K562 treated with DMSO at 1 percent for 24 hours (cell line): ENCODE measurements around the gene TMEM53. TPM values are rescaled to one million over a fixed set of nuclear protein-coding genes. Genes with fewer than 3 reads are reported as not detected.

Experiments used
- total RNA-seq: library from RNA; unstranded; fragments of 300-600 nt; gene quantifications from 2 replicates; pipeline ENCODE4 v1.2.3, GENCODE V29; 2022; ENCODE audit warnings: low read depth; ENCODE audit not compliant: insufficient read depth

TMEM53 gene
- 13.9 and 14.1 TPM in 2 replicates for total RNA-seq

DNA sequence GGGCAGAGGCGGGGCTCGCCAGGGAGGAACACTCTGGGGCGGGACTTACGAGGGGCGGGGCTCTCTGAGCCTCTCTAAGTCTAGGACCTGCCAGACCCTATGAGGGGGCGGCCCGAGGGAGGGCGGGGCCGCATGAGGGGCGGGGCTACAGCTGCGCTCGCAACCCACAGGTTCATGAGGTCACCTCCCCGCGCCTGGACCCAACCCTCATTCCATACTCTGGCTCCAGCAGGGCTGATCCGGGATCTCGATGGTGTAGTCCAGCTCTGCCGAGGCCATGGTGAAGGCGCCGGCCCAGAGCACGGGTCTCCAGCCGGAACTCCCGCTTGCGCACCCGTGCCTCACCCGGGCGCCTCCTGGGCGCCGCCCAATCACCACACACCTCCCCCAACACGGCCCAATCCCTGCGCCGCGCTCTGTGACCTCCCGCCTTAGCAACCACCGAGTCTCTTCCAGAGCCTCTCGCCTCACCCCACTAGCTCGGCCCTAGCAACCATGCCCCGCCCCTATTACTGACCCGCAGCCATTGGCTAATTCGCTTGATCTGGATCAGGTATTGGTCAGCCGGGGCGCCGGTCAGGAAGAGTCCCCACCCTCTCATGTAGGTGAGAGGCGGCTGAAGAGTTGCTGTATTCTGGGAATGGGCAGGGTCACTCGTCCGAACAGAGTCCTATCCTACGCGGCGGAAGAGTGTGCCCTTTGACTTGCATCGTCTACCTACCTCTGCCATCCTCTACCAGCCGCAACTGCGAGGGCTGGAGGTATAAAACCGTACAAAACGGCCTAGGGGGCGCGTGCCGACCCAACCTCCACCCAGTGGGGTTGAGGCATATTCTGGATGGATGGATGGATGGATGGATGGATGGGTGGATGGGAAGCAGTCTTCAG lies at the start of gene TMEM53, which contains the start of gene ARMH1:
TSS of gene TMEM53 (minus strand) at position 369 of the 888 bp plus-strand sequence. CDS start at position 279, 90 bp downstream.
TSS of gene ARMH1 (plus strand) at position 602 of the 888 bp plus-strand sequence. CDS start 14,984 bp downstream, outside the sequence.

Other genes starting within 250 kb of the TMEM53 start
- not detected in 2 replicates for gene ARMH1, start 233 bp upstream of the TMEM53 start, total RNA-seq
- not detected in 2 replicates for gene RNU5D-1, start 56.7 kb upstream of the TMEM53 start, total RNA-seq
- 182 and 196 TPM in 2 replicates for gene KIF2C, start 65.4 kb upstream of the TMEM53 start, total RNA-seq
- gene RPS8, start 101.1 kb upstream of the TMEM53 start, total RNA-seq = 5,486 and 5,742 TPM in 2 replicates
- not detected in 2 replicates for gene BEST4, start 113.7 kb upstream of the TMEM53 start, total RNA-seq
- 22.5 and 22.7 TPM in 2 replicates for gene PLK3, start 125.9 kb upstream of the TMEM53 start, total RNA-seq
- 0.72 and 2.3 TPM in 2 replicates for gene DYNLT4, start 132.9 kb upstream of the TMEM53 start, total RNA-seq
- gene BTBD19, start 134.0 kb upstream of the TMEM53 start, total RNA-seq = 2.4 and 3.0 TPM in 2 replicates
- gene PTCH2, start 168.8 kb upstream of the TMEM53 start, total RNA-seq = 0.68 and 1.1 TPM in 2 replicates